CD4-positive, alpha-beta T cell treated with Interleukin-4 for 4 hours (primary cell): Measurements from ENCODE around the gene RNU6-1.

ENCODE experiments used
- DNase-seq: peaks from one replicate; pipeline ENCODE4 v3.0.0-alpha.2; 2020

Gene RNU6-1

GRCh38 chr15:67855842-67856241 is 16.0 kb upstream of the RNU6-1 start:
- DNase-seq = no peak

- no peak for DNase-seq
Measured at GRCh38 chr15:67854358-67854757, 14.5 kb upstream of the RNU6-1 start.

- no peak for DNase-seq
Measured at GRCh38 chr15:67853454-67853853, 13.6 kb upstream of the RNU6-1 start.

- DNase-seq = no peak
Measured at GRCh38 chr15:67852418-67852817, 12.6 kb upstream of the RNU6-1 start.

GRCh38 chr15:67850994-67851571 is 11.2 kb upstream of the RNU6-1 start:
- no peak for DNase-seq

- no peak for DNase-seq
Measured at GRCh38 chr15:67850336-67850735, 10.5 kb upstream of the RNU6-1 start.

- no peak for DNase-seq
Measured at GRCh38 chr15:67849538-67849937, 9.7 kb upstream of the RNU6-1 start.

GRCh38 chr15:67845974-67846373 is 6.1 kb upstream of the RNU6-1 start:
- no peak for DNase-seq

- no peak for DNase-seq
Measured at GRCh38 chr15:67843571-67844387, 3.9 kb upstream of the RNU6-1 start.

- DNase-seq = no peak
Measured at GRCh38 chr15:67843092-67843501, 3.3 kb upstream of the RNU6-1 start.

- DNase-seq = no peak
Measured at GRCh38 chr15:67841513-67841762, 1.6 kb upstream of the RNU6-1 start.

- no peak for DNase-seq
Measured at GRCh38 chr15:67840749-67841512, 1.1 kb upstream of the RNU6-1 start.

- no peak for DNase-seq
Measured at GRCh38 chr15:67839499-67839928, 331 bp downstream of the RNU6-1 start.

- DNase-seq = no peak
Measured at GRCh38 chr15:67838789-67839332, 984 bp downstream of the RNU6-1 start.

- no peak for DNase-seq
Measured at GRCh38 chr15:67836955-67837354, 2.9 kb downstream of the RNU6-1 start.

GRCh38 chr15:67836477-67836876 is 3.4 kb downstream of the RNU6-1 start:
- peak; percentile 49 for DNase-seq

GRCh38 chr15:67836134-67836455 is 3.8 kb downstream of the RNU6-1 start:
- no peak for DNase-seq

- no peak for DNase-seq
Measured at GRCh38 chr15:67835297-67836133, 4.3 kb downstream of the RNU6-1 start.

GRCh38 chr15:67834581-67835296 is 5.1 kb downstream of the RNU6-1 start:
- no peak for DNase-seq

GRCh38 chr15:67833710-67834511 is 5.9 kb downstream of the RNU6-1 start:
- DNase-seq = no peak

- no peak for DNase-seq
Measured at GRCh38 chr15:67832897-67833709, 6.7 kb downstream of the RNU6-1 start.
